Non-pigmented ciliary epithelial cell (primary cell): ENCODE results near the gene UNK.
"Not testable (repeated sequence)": the region's sequence is repeated elsewhere in the genome, so short reads cannot be mapped to it uniquely, and the experiment has no call there.

Experiments
- DNase-seq: peaks from one replicate; pipeline ENCODE4 v3.0.0-alpha.2; 2010; ENCODE audit warnings: low read depth

The UNK gene

DNA sequence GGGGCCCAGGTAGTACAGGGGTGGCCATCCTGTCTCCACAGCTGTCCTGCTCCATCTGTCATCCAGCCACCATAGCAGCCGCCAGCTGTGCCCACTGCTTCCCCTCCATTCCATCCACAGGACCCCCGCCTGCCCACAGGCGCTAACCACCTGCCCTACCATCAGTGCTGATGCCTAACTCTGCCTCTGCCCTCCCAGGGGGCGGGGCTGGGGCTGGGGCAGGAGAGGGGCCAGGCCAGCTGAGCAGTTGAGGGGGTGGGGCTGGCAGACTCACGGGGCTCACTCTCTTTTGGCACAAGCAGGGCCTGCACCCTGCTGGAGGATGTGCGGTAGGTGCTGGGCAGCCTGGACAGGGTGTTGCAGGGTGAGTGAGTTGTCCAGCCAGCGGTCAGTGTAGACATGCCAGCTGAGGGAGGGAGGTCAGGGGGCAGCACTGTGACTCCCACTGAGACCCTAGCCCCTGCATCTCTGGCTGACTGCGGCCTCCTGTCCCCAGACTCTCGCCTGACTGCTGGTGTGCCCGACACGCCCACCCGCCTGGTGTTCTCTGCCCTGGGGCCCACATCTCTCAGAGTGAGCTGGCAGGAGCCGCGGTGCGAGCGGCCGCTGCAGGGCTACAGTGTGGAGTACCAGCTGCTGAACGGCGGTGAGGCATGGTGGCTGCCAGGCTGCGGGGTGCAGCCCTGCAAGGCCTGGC, 29.3 kb upstream of the UNK start:
- no peak for DNase-seq

- DNase-seq = no peak
These were observed 28.6 kb upstream of the UNK start for GRCh38 chr17:75755990-75756389.

DNA sequence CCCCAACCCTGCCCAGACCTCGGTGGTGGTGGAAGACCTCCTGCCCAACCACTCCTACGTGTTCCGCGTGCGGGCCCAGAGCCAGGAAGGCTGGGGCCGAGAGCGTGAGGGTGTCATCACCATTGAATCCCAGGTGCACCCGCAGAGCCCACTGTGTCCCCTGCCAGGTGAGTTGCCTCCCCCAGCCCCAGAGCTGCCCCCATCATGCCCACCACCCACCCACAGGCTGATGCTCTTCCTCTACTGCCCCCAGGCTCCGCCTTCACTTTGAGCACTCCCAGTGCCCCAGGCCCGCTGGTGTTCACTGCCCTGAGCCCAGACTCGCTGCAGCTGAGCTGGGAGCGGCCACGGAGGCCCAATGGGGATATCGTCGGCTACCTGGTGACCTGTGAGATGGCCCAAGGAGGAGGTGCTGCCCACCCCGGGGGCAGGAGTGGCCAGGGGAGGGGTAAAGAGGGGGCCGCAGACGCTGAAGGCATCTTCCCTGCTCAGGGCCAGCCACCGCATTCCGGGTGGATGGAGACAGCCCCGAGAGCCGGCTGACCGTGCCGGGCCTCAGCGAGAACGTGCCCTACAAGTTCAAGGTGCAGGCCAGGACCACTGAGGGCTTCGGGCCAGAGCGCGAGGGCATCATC, 28.0 kb upstream of the UNK start:
- no peak for DNase-seq

GRCh38 chr17:75757086-75757681, 27.4 kb upstream of the UNK start:
- DNase-seq = no peak

- no peak for DNase-seq
These were observed 26.3 kb upstream of the UNK start for GRCh38 chr17:75758131-75758905.

- no peak for DNase-seq
These were observed 25.1 kb upstream of the UNK start for GRCh38 chr17:75759457-75759856.

DNA sequence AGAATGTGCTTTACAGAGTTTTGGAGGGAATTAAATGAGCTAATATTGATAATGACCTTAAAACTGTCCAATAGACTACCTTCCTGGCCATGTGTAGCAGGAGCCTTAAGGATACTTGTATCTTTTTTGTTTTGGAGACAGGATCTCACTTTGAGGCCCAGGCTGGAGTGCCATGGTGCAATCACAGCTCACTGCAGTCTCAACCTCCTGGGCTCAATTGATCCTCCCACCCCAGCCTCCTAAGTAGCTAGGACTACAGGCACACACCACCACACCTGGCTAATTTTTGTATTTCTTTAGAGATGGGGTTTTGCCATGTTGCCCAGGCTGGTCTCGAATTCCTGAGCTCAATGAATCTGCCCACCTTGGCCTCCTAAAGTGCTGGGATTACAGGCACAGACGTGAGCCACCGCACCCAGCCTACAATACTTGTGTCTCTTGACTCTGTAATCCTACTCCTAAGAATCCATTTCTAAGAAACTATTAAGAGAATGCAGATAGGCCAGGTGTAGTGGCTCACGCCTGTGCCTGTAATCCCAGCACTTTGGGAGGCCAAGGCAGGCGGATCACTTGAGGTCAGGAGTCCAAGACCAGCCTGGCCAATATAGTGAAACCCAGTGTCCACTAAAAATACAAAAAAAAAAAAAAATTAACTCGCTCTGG, 24.5 kb upstream of the UNK start:
- DNase-seq = not testable (repeated sequence)

DNA sequence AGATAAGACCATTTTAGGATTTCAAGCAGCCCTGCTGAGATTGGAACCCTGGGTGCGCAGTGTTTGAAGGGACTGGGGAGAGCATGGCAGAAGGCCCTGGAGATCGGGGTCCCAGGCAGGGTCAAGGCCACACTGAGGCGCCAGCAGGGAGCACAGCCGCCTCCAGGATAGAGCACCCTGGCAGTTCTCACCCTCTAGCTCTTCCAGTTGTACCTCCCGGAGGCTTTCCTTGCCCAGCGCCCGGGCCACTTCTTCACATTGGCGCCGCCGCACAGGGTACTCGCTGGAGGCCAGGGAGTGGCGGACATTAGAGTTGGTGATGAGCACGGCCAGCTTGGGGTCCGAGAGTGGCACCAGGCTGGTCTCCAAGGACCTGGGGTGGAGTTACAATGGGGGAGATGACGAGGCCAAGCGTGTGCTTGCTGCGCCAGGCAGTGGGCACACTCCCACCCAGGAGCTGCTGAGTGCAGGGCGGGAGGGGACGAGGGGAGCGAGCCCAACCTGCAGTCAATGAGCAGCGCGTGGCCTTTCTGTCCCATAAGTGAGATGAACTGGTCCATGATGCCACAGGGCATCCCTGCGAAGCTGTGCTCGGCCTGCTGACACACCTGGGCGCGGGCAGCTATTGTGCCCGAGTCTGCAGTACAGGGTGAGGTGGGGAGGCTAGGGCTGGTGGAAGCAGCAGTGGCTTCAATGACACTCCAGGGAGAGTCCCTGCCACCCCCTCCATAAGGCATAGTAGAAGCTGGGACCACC, 21.9 kb upstream of the UNK start:
- DNase-seq = no peak

GRCh38 chr17:75763269-75763607, 21.4 kb upstream of the UNK start:
- DNase-seq = no peak

DNA sequence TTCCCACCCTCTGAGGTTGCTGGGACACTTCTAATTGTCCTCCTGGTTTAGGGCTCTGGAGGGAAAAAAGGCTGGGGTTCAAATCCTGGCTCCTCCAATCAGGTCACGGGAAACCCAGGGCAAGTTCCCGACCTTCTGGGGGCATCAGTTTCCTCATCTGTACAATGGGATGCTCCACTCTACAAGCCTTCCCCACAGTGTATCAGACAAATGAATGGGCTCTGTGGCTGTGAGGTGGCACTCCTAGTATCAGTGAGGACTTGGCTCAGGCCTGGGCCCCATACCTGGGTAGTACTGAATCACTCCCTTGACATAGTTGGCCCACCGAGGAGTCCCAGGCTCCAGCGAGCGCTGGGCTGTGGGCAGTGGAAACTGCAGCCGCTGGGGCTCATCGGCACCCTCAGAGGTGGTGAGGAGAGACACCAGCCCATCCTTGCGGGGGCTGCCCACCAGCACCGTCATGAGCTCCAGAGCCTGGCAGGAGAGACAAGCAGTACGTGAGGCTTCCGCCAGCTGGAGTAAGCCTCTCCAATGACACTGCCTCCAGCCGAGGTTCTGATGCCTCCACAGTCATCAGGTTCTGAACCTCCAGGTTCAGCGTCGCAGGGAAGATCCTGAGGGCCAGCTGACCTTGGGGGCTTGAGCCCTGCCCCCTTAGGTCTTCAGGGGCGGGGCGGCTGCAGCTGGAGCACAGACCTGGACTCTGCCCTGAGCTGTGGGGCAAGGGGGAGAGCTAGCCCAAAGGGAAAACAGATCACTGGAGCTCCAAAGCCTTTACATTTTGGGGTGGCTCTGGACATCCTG, 20.8 kb upstream of the UNK start:
- no peak for DNase-seq

GRCh38 chr17:75764417-75764710, 20.2 kb upstream of the UNK start:
- DNase-seq = no peak

- DNase-seq = no peak
These were observed 19.7 kb upstream of the UNK start, which contains the start of gene GALK1 for GRCh38 chr17:75764711-75765421. TSS of gene GALK1 (minus strand) at chr17:75765192. CDS start at chr17:75765136, 56 bp downstream.

DNA sequence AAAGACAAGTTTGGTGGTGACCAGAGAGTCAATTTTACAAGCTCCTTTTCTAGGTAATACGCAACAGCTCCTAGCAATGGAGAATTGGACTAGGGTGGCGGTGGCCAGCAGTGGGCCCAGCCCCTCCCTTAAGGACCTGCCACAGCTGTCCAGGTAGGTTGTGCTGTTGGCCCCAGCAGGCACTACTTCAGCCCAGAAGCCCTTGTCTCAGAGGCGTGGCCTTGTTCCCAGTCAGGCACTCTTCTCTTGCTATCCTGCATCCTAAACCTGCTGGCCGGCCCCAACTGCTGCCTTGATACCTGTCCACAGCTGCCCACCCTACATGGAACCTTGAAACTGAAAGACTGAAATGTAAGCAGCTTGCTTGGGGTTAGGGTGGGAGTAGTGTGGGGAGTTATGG, 18.6 kb upstream of the UNK start:
- no peak for DNase-seq

- DNase-seq = no peak
These were observed 16.7 kb upstream of the UNK start for GRCh38 chr17:75767881-75768280.

- DNase-seq = no peak
These were observed 15.1 kb upstream of the UNK start for GRCh38 chr17:75769536-75769935.

DNA sequence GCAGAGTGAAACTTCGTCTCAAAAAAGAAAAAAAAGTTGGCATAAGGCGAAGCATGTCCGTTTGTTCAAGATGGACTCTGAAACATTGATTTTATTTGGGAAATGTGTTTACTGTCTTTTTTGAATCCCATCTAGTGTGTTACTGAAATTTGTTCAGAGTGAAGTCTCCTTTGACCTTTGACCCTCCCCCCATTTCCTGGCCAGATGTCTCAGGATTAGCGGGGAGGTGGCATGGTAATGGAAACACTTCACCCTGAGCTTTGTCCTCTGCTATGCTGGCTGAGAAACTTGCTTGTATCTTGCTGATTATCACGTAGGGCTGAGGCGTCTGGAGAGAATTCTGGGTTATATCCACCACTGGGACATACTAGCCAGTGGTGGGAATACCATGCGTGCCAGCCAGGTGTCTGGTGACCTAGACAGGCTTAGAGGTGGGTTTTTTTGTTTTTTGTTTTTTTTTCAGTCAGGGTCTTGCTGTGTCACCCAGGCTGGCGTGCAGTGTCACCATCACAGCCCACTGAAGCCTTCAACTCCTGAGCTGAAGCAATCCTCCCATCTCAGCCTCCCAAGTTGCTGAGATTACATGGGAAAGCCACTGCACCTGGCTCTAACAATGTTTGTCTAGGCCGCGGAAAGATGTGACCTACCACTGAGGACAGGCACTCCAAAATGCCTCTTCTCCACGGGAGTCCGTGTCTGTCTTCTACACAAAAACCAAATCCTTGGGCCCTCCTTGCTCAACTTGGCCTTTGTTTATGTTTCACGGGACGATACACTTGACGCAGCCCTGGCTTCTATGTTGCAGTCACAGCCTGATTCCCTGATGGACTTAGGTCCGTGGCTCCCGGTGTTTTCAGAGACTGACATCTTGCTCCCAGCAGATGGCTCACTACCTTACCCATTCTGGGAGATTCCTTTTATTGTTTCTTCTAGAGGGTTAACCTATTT, 13.0 kb upstream of the UNK start:
- no peak for DNase-seq

- DNase-seq = no peak
These were observed 11.3 kb upstream of the UNK start for GRCh38 chr17:75773121-75773807.

DNA sequence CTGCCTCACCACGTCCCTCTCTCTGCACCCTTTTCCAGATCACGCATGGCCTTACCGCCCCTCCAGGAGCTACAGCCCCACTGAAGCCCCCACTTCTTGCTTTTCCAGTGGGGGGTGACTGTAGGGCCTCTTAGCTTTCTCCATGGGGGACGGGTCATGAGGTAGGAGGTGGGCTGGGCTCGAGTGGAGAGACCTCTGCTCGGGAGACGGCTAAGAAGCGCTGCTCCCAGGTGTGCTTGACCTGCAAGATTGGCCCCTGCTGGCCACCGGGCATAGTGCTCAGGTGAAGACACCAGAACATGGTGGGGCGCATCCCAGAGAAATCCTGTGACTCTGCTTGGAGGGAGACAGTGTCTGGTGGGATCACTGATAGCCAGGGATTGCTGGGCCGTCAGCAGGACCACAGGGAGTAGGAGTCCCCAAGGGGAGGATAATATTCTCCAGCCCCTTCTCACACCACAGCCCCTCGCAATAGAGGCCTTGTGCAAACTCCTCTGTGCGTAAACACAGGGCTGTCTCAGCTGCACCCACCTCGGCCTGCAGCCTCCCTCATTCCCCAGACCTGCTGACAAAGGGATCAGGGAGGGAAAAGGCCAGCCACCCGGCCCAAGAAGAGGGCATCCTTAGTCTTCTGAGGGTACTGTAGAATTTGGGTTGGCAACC, 10.7 kb upstream of the UNK start:
- no peak for DNase-seq
